Brain pericyte (primary cell): ENCODE results near the gene KRTAP13-2.

ENCODE experiments used
- DNase-seq: peaks from one replicate; pipeline ENCODE4 v3.0.0-alpha.2; 2012; ENCODE audit warnings: low read depth, low spot score

The KRTAP13-2 gene

GRCh38 chr21:30372139-30372770 is at the start of gene KRTAP13-2:
TSS of gene KRTAP13-2 (minus strand) at chr21:30372271. CDS start at chr21:30372213, 58 bp downstream.
- DNase-seq: no peak

- no peak for DNase-seq
Observed at GRCh38 chr21:30415993-30416392, 43.9 kb upstream of the KRTAP13-2 start.

GRCh38 chr21:30408782-30409494 is 36.9 kb upstream of the KRTAP13-2 start:
- no peak for DNase-seq

GRCh38 chr21:30395731-30396130 is 23.7 kb upstream of the KRTAP13-2 start, which contains the start of gene KRTAP13-1:
TSS of gene KRTAP13-1 (plus strand) at chr21:30396031. CDS start at chr21:30396087, 56 bp downstream.
- no peak for DNase-seq

GRCh38 chr21:30391492-30392025 is 19.5 kb upstream of the KRTAP13-2 start:
- DNase-seq: no peak

GRCh38 chr21:30382201-30382600 is 10.1 kb upstream of the KRTAP13-2 start:
- DNase-seq: no peak

- DNase-seq: no peak
Observed at GRCh38 chr21:30355906-30356305, 16.2 kb downstream of the KRTAP13-2 start.

GRCh38 chr21:30354308-30355005 is 17.6 kb downstream of the KRTAP13-2 start:
- DNase-seq: no peak

GRCh38 chr21:30351534-30351933 is 20.5 kb downstream of the KRTAP13-2 start:
- DNase-seq: no peak

GRCh38 chr21:30349572-30349971 is 22.5 kb downstream of the KRTAP13-2 start:
- no peak for DNase-seq

GRCh38 chr21:30348506-30348905 is 23.6 kb downstream of the KRTAP13-2 start, which contains the start of gene KRTAP23-1:
TSS of gene KRTAP23-1 (minus strand) at chr21:30348606. CDS start at chr21:30348606, 0 bp downstream.
- no peak for DNase-seq

- no peak for DNase-seq
Observed at GRCh38 chr21:30345014-30345413, 27.1 kb downstream of the KRTAP13-2 start.

- DNase-seq: no peak
Observed at GRCh38 chr21:30340714-30341573, 31.1 kb downstream of the KRTAP13-2 start.

- DNase-seq: no peak
Observed at GRCh38 chr21:30338717-30339116, 33.4 kb downstream of the KRTAP13-2 start.

- DNase-seq: no peak
Observed at GRCh38 chr21:30337772-30338171, 34.3 kb downstream of the KRTAP13-2 start.

GRCh38 chr21:30337276-30337744 is 34.8 kb downstream of the KRTAP13-2 start, which contains the start of gene KRTAP27-1:
TSS of gene KRTAP27-1 (minus strand) at chr21:30337694. CDS start at chr21:30337668, 26 bp downstream.
- no peak for DNase-seq

GRCh38 chr21:30336596-30336995 is 35.5 kb downstream of the KRTAP13-2 start:
- DNase-seq: no peak

GRCh38 chr21:30333736-30334135 is 38.3 kb downstream of the KRTAP13-2 start:
- no peak for DNase-seq

- no peak for DNase-seq
Observed at GRCh38 chr21:30332681-30333080, 39.4 kb downstream of the KRTAP13-2 start.

GRCh38 chr21:30329203-30329875 is 42.7 kb downstream of the KRTAP13-2 start:
- DNase-seq: no peak
